Lower leg skin (tissue), 4 donors: ENCODE measurements around the gene TRPM2. TPM values are rescaled to one million over a fixed set of nuclear protein-coding genes. Genes with fewer than 3 reads are reported as not detected.

ENCODE experiments used
- DNase-seq, 2 donors: peaks; one replicate each; pipeline ENCODE4 v3.0.0-alpha.2; 2019; ENCODE audit warnings: low spot score in 2 of 2
- H3K4me3 ChIP-seq: fragments of 200-600 bp; sonication (generic); 2 replicates; pipeline ENCODE4 v1.5.1; 2017; ENCODE audit warnings: mild to moderate bottlenecking, low read depth; ENCODE audit not compliant: poor library complexity, severe bottlenecking
- POLR2A ChIP-seq, 2 donors: fragments of 450-650 bp; IDR thresholded peaks; one replicate each; pipeline ENCODE4 v1.6.1; 2016 to 2017; ENCODE audit warnings: antibody characterized with exemption in 2 of 2, mild to moderate bottlenecking in 1 of 2, moderate library complexity in 1 of 2
- WGBS, 2 donors: methylation state at CpG; one replicate each; pipeline ENCODE4 v1.1.5; 2018; 5-methylcytosine and 5-hydroxymethylcytosine counted together
- intact Hi-C: fragments of 100-400 bp; cut with DNase I; formaldehyde crosslinking; loops from one replicate; pipeline ENCODE4 v1.15.0; 2023; ENCODE audit warnings: low total_unique reads
- total RNA-seq, 4 donors: library from RNA; depleted of rRNA; stranded (reverse); fragments of >200 nt; gene quantifications; one replicate each; pipeline ENCODE4 v1.1.0, GENCODE V29; 2016
- TF ChIP-seq, protein P1 (sequence below), 3 donors: fragments of 450-650 bp; IDR thresholded peaks; one replicate each; pipeline ENCODE4 v1.5.1; 2016; ENCODE audit warnings: antibody characterized with exemption in 3 of 3, mild to moderate bottlenecking in 3 of 3, moderate library complexity in 2 of 3

Gene TRPM2
- total RNA-seq, 4 donors from 2014 or later, result 1.9 to 9.4 (median 2.2) TPM

- intact Hi-C loops, result no loop called here
Measured at GRCh38 chr21:44331209-44331608, 22.2 kb upstream of the TRPM2 start.

DNA sequence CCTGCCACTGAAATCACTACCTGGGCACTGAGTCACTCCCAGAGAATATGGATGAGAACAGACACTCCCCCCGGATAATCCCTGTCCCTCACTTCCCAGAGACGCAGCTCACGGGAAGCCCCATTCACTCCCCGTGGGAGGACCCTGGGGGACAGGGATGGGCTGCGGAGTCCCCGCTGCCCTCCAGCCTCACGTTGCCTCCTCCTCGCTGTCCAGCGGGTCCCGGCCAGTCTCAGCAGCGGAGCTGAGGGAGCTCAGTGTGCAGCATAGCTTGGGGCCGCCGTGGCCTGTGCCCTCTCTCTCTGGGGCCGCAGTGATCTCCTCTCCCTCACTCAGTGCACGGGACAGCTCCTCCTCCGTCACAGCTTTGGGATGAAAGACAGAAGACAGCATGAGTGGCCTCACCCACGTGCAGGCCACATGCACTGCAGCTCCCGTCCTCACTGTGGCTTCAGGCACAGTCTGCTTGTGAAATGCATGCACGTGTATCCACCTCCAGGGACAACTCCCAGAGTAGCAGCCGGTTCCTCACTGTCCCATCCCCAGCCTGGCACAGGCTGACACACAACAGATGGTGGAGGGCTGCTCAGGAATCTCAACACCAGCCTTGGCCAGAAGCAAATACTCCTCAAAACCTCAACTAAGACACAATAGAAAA, 21.6 kb upstream of the TRPM2 start:
- no peak overlapping the region for H3K4me3 ChIP-seq
- TF ChIP-seq POLR2A (IDR thresholded peaks at IDR 0.05), result no peak
- TF ChIP-seq, protein P1, sequence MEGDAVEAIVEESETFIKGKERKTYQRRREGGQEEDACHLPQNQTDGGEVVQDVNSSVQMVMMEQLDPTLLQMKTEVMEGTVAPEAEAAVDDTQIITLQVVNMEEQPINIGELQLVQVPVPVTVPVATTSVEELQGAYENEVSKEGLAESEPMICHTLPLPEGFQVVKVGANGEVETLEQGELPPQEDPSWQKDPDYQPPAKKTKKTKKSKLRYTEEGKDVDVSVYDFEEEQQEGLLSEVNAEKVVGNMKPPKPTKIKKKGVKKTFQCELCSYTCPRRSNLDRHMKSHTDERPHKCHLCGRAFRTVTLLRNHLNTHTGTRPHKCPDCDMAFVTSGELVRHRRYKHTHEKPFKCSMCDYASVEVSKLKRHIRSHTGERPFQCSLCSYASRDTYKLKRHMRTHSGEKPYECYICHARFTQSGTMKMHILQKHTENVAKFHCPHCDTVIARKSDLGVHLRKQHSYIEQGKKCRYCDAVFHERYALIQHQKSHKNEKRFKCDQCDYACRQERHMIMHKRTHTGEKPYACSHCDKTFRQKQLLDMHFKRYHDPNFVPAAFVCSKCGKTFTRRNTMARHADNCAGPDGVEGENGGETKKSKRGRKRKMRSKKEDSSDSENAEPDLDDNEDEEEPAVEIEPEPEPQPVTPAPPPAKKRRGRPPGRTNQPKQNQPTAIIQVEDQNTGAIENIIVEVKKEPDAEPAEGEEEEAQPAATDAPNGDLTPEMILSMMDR (IDR thresholded peaks at IDR 0.05), result no peak
- 69 to 75% methylated on average over 20 of the region's 20 CpGs for WGBS, 2 donors
- DNase-seq, result no peak
- intact Hi-C loops, result no loop called here

More at GRCh38 chr21:44331209-44331608, 22.2 kb upstream of the TRPM2 start:
- no peak for DNase-seq
- no peak overlapping the region for H3K4me3 ChIP-seq
- WGBS, 2 donors, result 87 to 89% methylated on average over 15 of the region's 16 CpGs
- TF ChIP-seq, protein P1 (IDR thresholded peaks at IDR 0.05), result no peak
- no peak for TF ChIP-seq POLR2A (IDR thresholded peaks at IDR 0.05)

DNA sequence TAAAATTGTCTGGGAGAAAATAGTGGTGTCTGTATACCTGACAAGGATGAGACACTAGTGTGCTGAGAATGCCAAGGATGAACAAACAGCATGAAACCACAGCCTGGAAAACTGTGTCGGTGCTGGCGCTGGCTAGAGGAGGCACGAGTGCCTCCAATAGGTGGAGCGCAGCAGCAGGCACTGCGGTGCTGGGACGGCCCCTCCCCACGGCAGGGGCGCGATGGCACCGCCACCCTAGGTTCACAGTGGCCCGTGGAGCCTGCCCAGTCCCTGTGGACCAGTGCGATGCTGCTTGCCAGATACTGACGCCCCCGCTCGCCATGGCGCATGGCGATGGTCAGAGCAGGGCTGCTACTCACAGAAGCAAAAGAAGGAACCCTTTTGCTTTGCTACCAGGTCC, 21.0 kb upstream of the TRPM2 start:
- intact Hi-C loops, result no loop called here
- no peak for TF ChIP-seq POLR2A (IDR thresholded peaks at IDR 0.05)
- TF ChIP-seq, protein P1 (IDR thresholded peaks at IDR 0.05), result no peak
- no peak overlapping the region for H3K4me3 ChIP-seq
- WGBS, 2 donors, result 86 to 90% methylated on average over 17 of the region's 17 CpGs
- DNase-seq, result no peak

DNA sequence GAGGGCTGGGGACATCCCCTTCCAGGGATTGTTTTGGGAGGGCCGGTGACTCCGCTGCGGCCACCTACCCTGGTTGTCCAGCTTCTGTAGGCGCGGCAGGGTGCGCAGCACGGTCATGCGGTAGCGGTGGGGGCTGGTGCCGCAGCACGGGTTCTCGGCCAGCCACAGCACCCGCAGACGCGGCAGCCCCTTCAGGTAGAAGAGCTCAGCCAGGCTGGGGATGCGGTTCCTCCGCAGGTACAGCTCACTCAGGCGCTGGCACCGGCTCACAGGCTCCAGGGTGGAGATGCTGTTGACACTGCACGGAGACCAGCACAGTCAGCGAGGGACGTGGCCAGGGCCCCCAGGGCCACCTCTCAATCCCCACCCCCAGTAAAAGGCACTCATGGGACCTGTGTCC, 20.5 kb upstream of the TRPM2 start:
- no peak for TF ChIP-seq POLR2A (IDR thresholded peaks at IDR 0.05)
- TF ChIP-seq, protein P1 (IDR thresholded peaks at IDR 0.05), result no peak
- intact Hi-C loops, result no loop called here
- WGBS, 2 donors, result 95 to 96% methylated on average over 17 to 20 of the region's 22 CpGs
- H3K4me3 ChIP-seq, result no peak overlapping the region
- DNase-seq, result no peak

- DNase-seq, result no peak
- intact Hi-C loops, result no loop called here
- WGBS, 2 donors, result 73 to 77% methylated on average over 41 to 44 of the region's 45 CpGs
- no peak overlapping the region for H3K4me3 ChIP-seq
- TF ChIP-seq, protein P1 (IDR thresholded peaks at IDR 0.05), result no peak
- no peak for TF ChIP-seq POLR2A (IDR thresholded peaks at IDR 0.05)
Measured at GRCh38 chr21:44333509-44334328, 19.7 kb upstream of the TRPM2 start.
